ENCODE measurements around the gene CAPN14. TPM values are rescaled to one million over a fixed set of nuclear protein-coding genes. Genes with fewer than 3 reads are reported as not detected.
A peak's percentile ranks its signal among the peaks of the same experiment; 100 is the strongest.

CAPN14 gene
- 0.06 TPM for polyA plus RNA-seq (2013, experiment 1 of 2)
- 0.06 TPM for polyA plus RNA-seq (2013, experiment 2 of 2)

- WGBS, 2 donors (ENCODE audit: extremely low coverage in 2 of 2, insufficient read length in 2 of 2, insufficient replicate concordance in 1 of 2), result no CpG with 5 or more reads among the region's 6 CpGs
- no peak within 1 kb of the TSS for H4K91ac ChIP-seq (ENCODE audit: low read depth, low read length, poor library complexity)
- H3K23ac ChIP-seq (ENCODE audit: low read depth, low read length, poor library complexity), result no peak within 1 kb of the TSS
- no peak within 1 kb of the TSS for H2BK15ac ChIP-seq (ENCODE audit: low read length)
- no peak within 1 kb of the TSS for H3K4me2 ChIP-seq (ENCODE audit: insufficient read depth, low read length, poor library complexity, severe bottlenecking)
- no peaks in the 10 kb centered on the region for H3K79me1 ChIP-seq (ENCODE audit: low read depth, low read length)
- H3K4me1 ChIP-seq (ENCODE audit: control insufficient read depth in 2 of 2, insufficient read depth in 1 of 2, low read depth in 1 of 2, low read length in 2 of 2), result no peaks in the 10 kb centered on the region
- DNase-seq (ENCODE audit: low spot score), result no peak
- H2AFZ ChIP-seq (ENCODE audit: low read length), result no peak within 1 kb of the TSS
- peak within 1 kb of the TSS; percentile 61 for H3K14ac ChIP-seq (ENCODE audit: low read length)
- no peak within 1 kb of the TSS for H4K8ac ChIP-seq (ENCODE audit: low read depth, low read length)
- H3K9ac ChIP-seq (ENCODE audit: low read depth, low read length, poor library complexity), result no peak within 1 kb of the TSS
- no peak within 1 kb of the TSS for H3K18ac ChIP-seq (ENCODE audit: low read length)
- no peak within 1 kb of the TSS for H2BK120ac ChIP-seq (ENCODE audit: low read depth, low read length)
- peaks cover 0 to 34% (median 0%) of the 10 kb centered on the region in 3 experiments for H3K27me3 ChIP-seq (ENCODE audit: control insufficient read depth in 3 of 3, insufficient read depth in 3 of 3, low read depth in 1 of 3, low read length in 3 of 3)
- H3K4me3 ChIP-seq (ENCODE audit: low read length in 2 of 2), result no peak within 1 kb of the TSS
- H3K4ac ChIP-seq (ENCODE audit: low read length), result no peak within 1 kb of the TSS
- H2BK12ac ChIP-seq (ENCODE audit: low read length), result no peak within 1 kb of the TSS
- no peak within 1 kb of the TSS for H2AK5ac ChIP-seq (ENCODE audit: low read depth, low read length)
- no peaks in the 10 kb centered on the region for H3K36me3 ChIP-seq (replicated peaks in 1 of 2; ENCODE audit: control insufficient read depth in 2 of 2, insufficient read depth in 2 of 2, low read length in 2 of 2)
- H2BK5ac ChIP-seq (ENCODE audit: low read length), result no peak within 1 kb of the TSS
- no peak within 1 kb of the TSS for H3K27ac ChIP-seq (replicated peaks; ENCODE audit: low read length)
- no peaks in the 10 kb centered on the region for H3K9me3 ChIP-seq (replicated peaks in 1 of 2; ENCODE audit: control insufficient read depth in 2 of 2, insufficient read depth in 1 of 2, low read depth in 1 of 2, low read length in 2 of 2)
These were observed at the start of gene CAPN14 for GRCh38 chr2:31217465-31218200. Gene CAPN14, minus strand, starts transcription at chr2:31217515. Its CDS starts 12,068 bp downstream, at chr2:31205447.

- Histone ChIP-seq H3K4ac (ENCODE audit: low read length) (no peak overlapping the region), H3K4me3 (ENCODE audit: low read length in 2 of 2) (no peak overlapping the region), H3K79me1 (ENCODE audit: low read depth, low read length) (no peaks in the 10 kb centered on the region), H4K8ac (ENCODE audit: low read depth, low read length) (no peak overlapping the region), H3K4me2 (ENCODE audit: insufficient read depth, low read length, poor library complexity, severe bottlenecking) (no peak overlapping the region), H2BK5ac (ENCODE audit: low read length) (no peak overlapping the region), H3K36me3 (replicated peaks in 1 of 2; ENCODE audit: control insufficient read depth in 2 of 2, insufficient read depth in 2 of 2, low read length in 2 of 2) (peaks cover 0 to 2% of the 10 kb centered on the region in 2 donors), H2BK15ac (ENCODE audit: low read length) (no peak overlapping the region), H3K18ac (ENCODE audit: low read length) (no peak overlapping the region), H3K4me1 (ENCODE audit: control insufficient read depth in 2 of 2, insufficient read depth in 1 of 2, low read depth in 1 of 2, low read length in 2 of 2) (no peaks in the 10 kb centered on the region), H2BK120ac (ENCODE audit: low read depth, low read length) (no peak overlapping the region), H4K91ac (ENCODE audit: low read depth, low read length, poor library complexity) (no peak overlapping the region), H2AFZ (ENCODE audit: low read length) (no peak overlapping the region), H3K14ac (ENCODE audit: low read length) (no peak overlapping the region), H3K27ac (replicated peaks; ENCODE audit: low read length) (no peak overlapping the region), H3K9ac (ENCODE audit: low read depth, low read length, poor library complexity) (peak overlapping the region; percentile 10), H2AK5ac (ENCODE audit: low read depth, low read length) (no peak overlapping the region), H3K27me3 (ENCODE audit: control insufficient read depth in 3 of 3, insufficient read depth in 3 of 3, low read depth in 1 of 3, low read length in 3 of 3) (no peaks in the 10 kb centered on the region), H3K23ac (ENCODE audit: low read depth, low read length, poor library complexity) (no peak overlapping the region), H2BK12ac (ENCODE audit: low read length) (no peak overlapping the region), H3K9me3 (replicated peaks in 1 of 2; ENCODE audit: control insufficient read depth in 2 of 2, insufficient read depth in 1 of 2, low read depth in 1 of 2, low read length in 2 of 2) (no peaks in the 10 kb centered on the region)
- no CpG with 5 or more reads among the region's 6 CpGs for WGBS, 2 donors (ENCODE audit: extremely low coverage in 2 of 2, insufficient read length in 2 of 2, insufficient replicate concordance in 1 of 2)
- DNase-seq (ENCODE audit: low spot score), result no peak
These were observed 49.5 kb upstream of the CAPN14 start for GRCh38 chr2:31266804-31267203.

- H3K14ac ChIP-seq (ENCODE audit: low read length), result no peak overlapping the region
- no peaks in the 10 kb centered on the region for H3K27me3 ChIP-seq (ENCODE audit: control insufficient read depth in 3 of 3, insufficient read depth in 3 of 3, low read depth in 1 of 3, low read length in 3 of 3)
- H4K8ac ChIP-seq (ENCODE audit: low read depth, low read length), result no peak overlapping the region
- no peak overlapping the region for H3K27ac ChIP-seq (replicated peaks; ENCODE audit: low read length)
- H3K36me3 ChIP-seq (replicated peaks in 1 of 2; ENCODE audit: control insufficient read depth in 2 of 2, insufficient read depth in 2 of 2, low read length in 2 of 2), result peaks cover 0 to 2% of the 10 kb centered on the region in 2 donors
- no peak overlapping the region for H4K91ac ChIP-seq (ENCODE audit: low read depth, low read length, poor library complexity)
- no peak overlapping the region for H2AFZ ChIP-seq (ENCODE audit: low read length)
- no peak overlapping the region for H3K4ac ChIP-seq (ENCODE audit: low read length)
- H2AK5ac ChIP-seq (ENCODE audit: low read depth, low read length), result no peak overlapping the region
- H2BK120ac ChIP-seq (ENCODE audit: low read depth, low read length), result no peak overlapping the region
- H2BK15ac ChIP-seq (ENCODE audit: low read length), result no peak overlapping the region
- WGBS, 2 donors (ENCODE audit: extremely low coverage in 2 of 2, insufficient read length in 2 of 2, insufficient replicate concordance in 1 of 2), result no CpG with 5 or more reads among the region's 6 CpGs
- no peak overlapping the region for H3K4me2 ChIP-seq (ENCODE audit: insufficient read depth, low read length, poor library complexity, severe bottlenecking)
- H2BK12ac ChIP-seq (ENCODE audit: low read length), result no peak overlapping the region
- no peak overlapping the region for H3K4me3 ChIP-seq (ENCODE audit: low read length in 2 of 2)
- no peak for DNase-seq (ENCODE audit: low spot score)
- H3K23ac ChIP-seq (ENCODE audit: low read depth, low read length, poor library complexity), result no peak overlapping the region
- no peak overlapping the region for H3K18ac ChIP-seq (ENCODE audit: low read length)
- no peaks in the 10 kb centered on the region for H3K4me1 ChIP-seq (ENCODE audit: control insufficient read depth in 2 of 2, insufficient read depth in 1 of 2, low read depth in 1 of 2, low read length in 2 of 2)
- H3K9ac ChIP-seq (ENCODE audit: low read depth, low read length, poor library complexity), result no peak overlapping the region
- no peaks in the 10 kb centered on the region for H3K79me1 ChIP-seq (ENCODE audit: low read depth, low read length)
- H3K9me3 ChIP-seq (replicated peaks in 1 of 2; ENCODE audit: control insufficient read depth in 2 of 2, insufficient read depth in 1 of 2, low read depth in 1 of 2, low read length in 2 of 2), result no peaks in the 10 kb centered on the region
- H2BK5ac ChIP-seq (ENCODE audit: low read length), result no peak overlapping the region
These were observed 47.9 kb upstream of the CAPN14 start for GRCh38 chr2:31265234-31265633.

- Histone ChIP-seq H3K36me3 (replicated peaks in 1 of 2; ENCODE audit: control insufficient read depth in 2 of 2, insufficient read depth in 2 of 2, low read length in 2 of 2) (peaks cover 0 to 2% of the 10 kb centered on the region in 2 donors), H3K9me3 (replicated peaks in 1 of 2; ENCODE audit: control insufficient read depth in 2 of 2, insufficient read depth in 1 of 2, low read depth in 1 of 2, low read length in 2 of 2) (no peaks in the 10 kb centered on the region), H3K4ac (ENCODE audit: low read length) (no peak overlapping the region), H3K4me2 (ENCODE audit: insufficient read depth, low read length, poor library complexity, severe bottlenecking) (no peak overlapping the region), H2BK5ac (ENCODE audit: low read length) (no peak overlapping the region), H2AK5ac (ENCODE audit: low read depth, low read length) (no peak overlapping the region), H3K4me1 (ENCODE audit: control insufficient read depth in 2 of 2, insufficient read depth in 1 of 2, low read depth in 1 of 2, low read length in 2 of 2) (no peaks in the 10 kb centered on the region), H2BK120ac (ENCODE audit: low read depth, low read length) (no peak overlapping the region), H4K91ac (ENCODE audit: low read depth, low read length, poor library complexity) (no peak overlapping the region), H2BK12ac (ENCODE audit: low read length) (no peak overlapping the region), H4K8ac (ENCODE audit: low read depth, low read length) (no peak overlapping the region), H3K9ac (ENCODE audit: low read depth, low read length, poor library complexity) (no peak overlapping the region), H2AFZ (ENCODE audit: low read length) (no peak overlapping the region), H3K14ac (ENCODE audit: low read length) (no peak overlapping the region), H3K18ac (ENCODE audit: low read length) (peak overlapping the region; percentile 30), H3K27me3 (ENCODE audit: control insufficient read depth in 3 of 3, insufficient read depth in 3 of 3, low read depth in 1 of 3, low read length in 3 of 3) (no peaks in the 10 kb centered on the region), H3K23ac (ENCODE audit: low read depth, low read length, poor library complexity) (peak overlapping the region; percentile 35), H3K27ac (replicated peaks; ENCODE audit: low read length) (no peak overlapping the region), H2BK15ac (ENCODE audit: low read length) (no peak overlapping the region), H3K4me3 (ENCODE audit: low read length in 2 of 2) (no peak overlapping the region), H3K79me1 (ENCODE audit: low read depth, low read length) (no peaks in the 10 kb centered on the region)
- DNase-seq (ENCODE audit: low spot score), result no peak
- no CpG with 5 or more reads among the region's 3 CpGs for WGBS, 2 donors (ENCODE audit: extremely low coverage in 2 of 2, insufficient read length in 2 of 2, insufficient replicate concordance in 1 of 2)
These were observed 46.4 kb upstream of the CAPN14 start for GRCh38 chr2:31263636-31264190.
